Activated naive CD4-positive, alpha-beta T cell treated with anti-CD3 and anti-CD28 coated beads, Interleukin-2, amount 50 U/mL, for 24 hours (primary cell): ENCODE data around the gene MATN3.

Experiments
- H3K27ac Mint-ChIP-seq: one replicate; pipeline ENCODE4 v1.8.0; 2021; ENCODE audit warnings: mild to moderate bottlenecking, mixed read lengths
- H3K27me3 Mint-ChIP-seq: one replicate; pipeline ENCODE4 v1.8.0; 2021; ENCODE audit warnings: mixed read lengths
- H3K36me3 Mint-ChIP-seq: one replicate; pipeline ENCODE4 v1.8.0; 2021; ENCODE audit warnings: mixed read lengths
- H3K4me1 Mint-ChIP-seq: one replicate; pipeline ENCODE4 v1.8.0; 2021; ENCODE audit warnings: mixed read lengths
- H3K4me3 Mint-ChIP-seq: one replicate; pipeline ENCODE4 v1.8.0; 2021; ENCODE audit warnings: mild to moderate bottlenecking, mixed read lengths
- H3K9me3 Mint-ChIP-seq: one replicate; pipeline ENCODE4 v1.8.0; 2021; ENCODE audit warnings: mixed read lengths

The MATN3 gene

DNA sequence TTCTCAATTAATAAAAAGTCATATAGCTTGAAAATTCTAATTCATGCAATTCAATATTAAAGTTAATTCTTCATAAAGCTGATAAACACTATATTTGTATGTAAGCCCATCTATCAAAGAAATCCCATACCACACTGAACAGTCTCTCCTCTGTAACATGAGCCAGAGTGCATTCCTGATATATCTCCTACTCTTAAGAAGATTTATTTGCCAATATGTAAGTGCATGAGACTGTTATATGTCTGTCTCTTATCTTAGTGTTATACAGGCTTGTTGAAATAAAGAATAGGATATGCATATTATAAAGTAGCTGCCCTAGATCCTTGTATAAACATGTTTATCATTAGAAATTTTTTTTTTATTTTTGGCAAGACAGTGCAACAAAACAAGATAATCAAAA is 70.3 kb downstream of the MATN3 start:
- no peaks in the 10 kb centered on the region for H3K4me1 Mint-ChIP-seq
- H3K27me3 Mint-ChIP-seq: no peaks in the 10 kb centered on the region
- no peak overlapping the region for H3K4me3 Mint-ChIP-seq
- no peaks in the 10 kb centered on the region for H3K9me3 Mint-ChIP-seq
- peaks cover 16% of the 10 kb centered on the region for H3K36me3 Mint-ChIP-seq
- H3K27ac Mint-ChIP-seq: no peak overlapping the region
